ENCODE results near the gene C1orf56.
A peak's percentile ranks its signal among the peaks of the same experiment; 100 is the strongest.
"Not testable (repeated sequence)": the region's sequence is repeated elsewhere in the genome, so short reads cannot be mapped to it uniquely, and the experiment has no call there.

The C1orf56 gene

DNA sequence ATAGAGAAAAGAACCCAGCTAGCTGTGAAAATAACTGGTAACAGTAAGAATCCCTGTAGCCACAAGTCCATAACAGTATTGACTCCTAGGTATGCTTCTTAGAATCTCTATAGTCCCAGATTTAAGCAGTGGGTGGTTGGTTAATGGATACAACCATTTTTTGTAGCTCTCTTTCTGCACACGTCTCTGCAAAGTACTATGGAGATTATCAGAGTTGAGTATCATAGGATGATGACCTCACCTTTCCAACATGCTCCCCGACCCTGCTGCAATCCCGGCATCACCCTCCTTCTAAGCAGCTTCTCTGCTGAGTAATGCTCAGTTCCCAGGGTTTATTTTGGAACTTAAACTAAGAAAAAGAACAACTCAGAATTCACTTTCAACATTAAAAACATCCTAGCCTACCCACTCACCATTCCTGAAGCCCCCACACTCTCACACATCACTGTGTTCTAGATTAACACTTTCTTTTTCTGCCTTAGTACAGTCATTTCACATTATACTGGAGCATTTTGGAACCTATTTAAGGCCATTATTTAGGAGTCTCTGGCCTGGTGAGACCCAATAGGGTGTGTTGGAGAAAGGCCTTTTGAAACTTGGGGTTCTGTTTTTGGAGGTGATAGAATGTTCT lies 15.3 kb downstream of the C1orf56 start:
- peak; percentile 36 for DNase-seq (ENCODE audit: low spot score)

DNA sequence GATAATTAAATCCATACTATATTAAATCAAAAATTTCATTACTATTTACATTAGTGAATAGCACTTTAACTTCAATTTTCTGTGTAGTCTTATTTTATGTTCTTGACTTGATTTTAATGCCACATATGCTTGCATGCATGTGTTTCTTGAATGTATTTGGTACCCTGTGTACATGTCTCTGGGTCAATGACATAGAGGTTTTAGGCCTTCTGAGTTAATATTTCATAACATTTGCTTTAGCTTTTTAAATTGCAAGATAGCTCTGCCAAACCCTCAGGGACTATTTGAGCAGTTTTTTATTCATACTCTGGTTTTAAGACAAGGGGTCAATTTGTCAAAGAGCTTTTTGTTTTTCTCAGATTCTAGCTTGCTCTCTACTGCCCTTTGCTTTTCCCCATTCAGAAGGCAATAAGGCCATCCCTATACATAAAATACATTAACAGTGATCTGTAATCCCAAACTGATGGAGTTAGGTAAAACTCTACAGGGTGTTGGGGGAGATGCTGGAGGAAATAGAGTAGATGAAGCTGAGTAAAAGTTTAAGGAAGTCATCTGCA lies 17.6 kb downstream of the C1orf56 start:
- no peak for DNase-seq (ENCODE audit: low spot score)

- no peak for DNase-seq (ENCODE audit: low spot score)
Measured at GRCh38 chr1:151067185-151067584, 19.6 kb downstream of the C1orf56 start.

- DNase-seq (ENCODE audit: low spot score), result no peak
Measured at GRCh38 chr1:151069103-151069486, 21.5 kb downstream of the C1orf56 start.

DNA sequence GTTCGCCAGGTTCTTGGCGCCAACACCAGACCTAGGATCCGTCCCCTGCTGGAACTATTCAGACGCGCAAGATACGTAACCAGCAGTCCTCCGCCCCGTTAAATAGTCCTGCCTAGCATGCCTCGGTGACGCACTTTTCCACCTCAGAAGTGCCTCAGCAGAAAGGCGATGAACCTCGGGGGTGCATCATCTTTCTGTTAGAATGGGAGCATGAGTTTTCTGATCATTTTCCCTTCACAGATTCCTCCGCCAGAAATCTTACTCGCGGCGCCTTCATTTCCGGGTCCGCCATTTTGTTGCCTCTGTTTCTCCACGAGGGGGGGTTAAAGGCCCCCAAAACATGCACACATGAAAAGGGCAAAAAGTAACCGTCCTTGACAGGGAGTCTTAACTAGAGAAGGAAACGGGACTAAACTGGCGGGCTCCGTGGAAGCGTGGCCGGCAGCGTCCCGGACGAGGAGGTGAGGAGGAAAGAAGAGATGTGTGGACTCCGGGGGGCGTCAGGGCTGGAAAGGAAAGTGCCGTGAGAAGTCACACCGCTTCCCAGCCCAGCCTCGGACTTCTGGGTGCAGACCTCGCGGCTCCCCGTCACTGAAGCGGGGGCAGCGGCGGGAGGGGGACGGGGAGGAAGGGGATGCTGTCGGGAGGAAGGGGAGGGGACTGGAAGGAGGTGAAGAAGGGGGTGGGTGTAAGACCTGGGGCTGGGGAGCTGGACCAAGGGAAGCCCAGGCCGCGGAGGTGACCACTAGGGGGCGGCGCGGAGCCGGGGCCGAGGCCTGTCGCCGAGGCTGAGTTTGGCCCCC lies 23.1 kb downstream of the C1orf56 start, which contains the start of gene GABPB2:
Gene GABPB2, plus strand, starts transcription at position 288 of the 803 bp plus-strand sequence. CDS start 17,429 bp downstream, outside the sequence.
- peak; percentile 95 for DNase-seq (ENCODE audit: low spot score)

GRCh38 chr1:151072224-151072623 lies 24.7 kb downstream of the C1orf56 start:
- no peak for DNase-seq (ENCODE audit: low spot score)

DNA sequence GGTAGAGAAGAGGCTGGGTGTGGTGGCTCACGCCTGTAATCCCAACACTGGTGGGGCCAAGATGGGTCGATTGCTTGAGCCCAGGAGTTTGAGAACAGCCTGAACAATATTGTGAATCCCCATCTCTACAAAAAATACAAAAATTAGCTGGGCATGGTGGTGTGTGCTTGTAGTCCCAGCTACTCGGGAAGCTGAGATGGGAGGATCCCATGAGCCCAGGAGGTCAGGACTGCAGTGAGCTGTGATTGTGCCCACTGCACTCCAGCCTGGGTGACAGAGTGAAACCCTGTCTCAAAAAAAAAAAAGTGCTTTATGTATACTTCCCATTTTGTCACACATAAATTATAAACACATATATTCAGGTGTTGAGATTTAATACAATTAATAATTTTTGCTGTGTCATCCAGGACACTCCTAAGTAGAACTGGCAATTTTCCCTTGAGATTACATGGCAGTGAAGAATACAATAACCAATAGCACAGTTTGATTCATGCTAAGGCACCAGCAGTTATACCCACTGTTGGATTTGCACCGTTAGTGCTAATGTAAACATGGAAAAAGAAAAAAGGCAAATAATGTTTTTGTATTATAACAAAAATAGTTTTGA lies 38.5 kb downstream of the C1orf56 start:
- DNase-seq (ENCODE audit: low spot score), result no peak

DNA sequence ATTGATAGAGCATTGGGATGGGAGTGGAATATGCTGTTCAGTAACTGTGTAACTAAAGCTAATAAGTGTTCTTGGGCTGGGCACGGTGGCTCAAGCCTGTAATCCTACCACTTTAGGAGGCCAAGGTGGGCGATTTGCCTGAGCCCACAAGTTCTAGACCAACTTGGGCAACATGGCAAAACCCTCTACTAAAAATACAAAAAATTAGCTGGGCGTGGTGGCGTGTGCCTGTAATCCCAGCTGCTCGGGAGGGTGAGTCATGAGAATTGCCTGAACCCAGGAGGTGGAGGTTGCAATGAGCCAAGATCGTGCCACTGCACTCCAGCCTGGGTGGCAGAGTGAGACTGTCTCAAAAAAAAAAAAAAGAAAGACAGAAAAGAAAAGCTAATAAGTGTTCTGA lies 49.9 kb downstream of the C1orf56 start:
- not testable (repeated sequence) for DNase-seq (ENCODE audit: low spot score)

GRCh38 chr1:151098126-151098525 lies 50.6 kb downstream of the C1orf56 start:
- no peak for DNase-seq (ENCODE audit: low spot score)
